Activated T-cell treated with anti-CD3 and anti-CD28 coated beads for 4 hours (primary cell): ENCODE results near the gene KLF16.

Experiments used
- DNase-seq: peaks from one replicate; pipeline ENCODE4 v3.0.0-alpha.2; 2020

KLF16 gene

GRCh38 chr19:1805401-1806183 is 57.8 kb downstream of the KLF16 start:
- DNase-seq: no peak

GRCh38 chr19:1804858-1805257 is 58.5 kb downstream of the KLF16 start:
- no peak for DNase-seq
